Stimulated activated CD8-positive, alpha-beta memory T cell treated with anti-CD3 and anti-CD28 coated beads, Interleukin-7, amount 100 ng/mL, for 4 hours (primary cell): ENCODE data around the gene TRPT1.

Source experiments
- DNase-seq, 2 donors: peaks; one replicate each; pipeline ENCODE4 v3.0.0-alpha.2; 2020; ENCODE audit warnings: low read depth in 2 of 2

TRPT1 gene

GRCh38 chr11:64178951-64179639 lies 46.9 kb downstream of the TRPT1 start:
- DNase-seq, result no peak

- DNase-seq, result no peak
Observed at GRCh38 chr11:64178203-64178602, 47.8 kb downstream of the TRPT1 start.

- DNase-seq, result no peak
Observed at GRCh38 chr11:64176751-64177150, 49.2 kb downstream of the TRPT1 start.
